ENCODE data around the gene VGF.
A peak's percentile ranks its signal among the peaks of the same experiment; 100 is the strongest.
"Not testable (repeated sequence)": the region's sequence is repeated elsewhere in the genome, so short reads cannot be mapped to it uniquely, and the experiment has no call there.

The VGF gene

DNA sequence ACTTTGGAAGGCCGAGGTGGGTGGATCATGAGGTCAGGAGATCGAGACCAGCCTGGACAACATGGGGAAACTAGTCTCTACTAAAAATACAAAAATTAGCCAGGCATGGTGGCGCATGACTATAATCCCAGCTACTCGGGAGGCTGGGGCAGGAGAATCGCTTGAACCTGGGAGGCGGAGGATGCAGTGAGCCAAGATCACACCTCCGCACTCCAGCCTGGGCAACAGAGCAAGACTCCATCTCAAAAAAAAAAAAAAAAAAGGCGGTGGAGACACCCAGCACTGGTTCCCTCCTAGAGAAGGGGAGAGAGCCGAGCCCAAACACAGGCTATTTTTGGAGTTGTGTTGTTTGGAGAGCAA is 43.8 kb downstream of the VGF start:
- not testable (repeated sequence) for H3K36me3 ChIP-seq (ENCODE audit: control insufficient read depth, insufficient read depth, low read length); H3K27me3 ChIP-seq (ENCODE audit: insufficient read depth, low read length, poor library complexity); H3K9ac ChIP-seq (ENCODE audit: low read length); H3K23ac ChIP-seq (ENCODE audit: low read length); H3K4ac ChIP-seq (ENCODE audit: low read depth, low read length); H2BK15ac ChIP-seq (replicated peaks; ENCODE audit: low read depth); H4K5ac ChIP-seq (ENCODE audit: low read length); H2AK5ac ChIP-seq (ENCODE audit: low read length); H3K4me1 ChIP-seq (ENCODE audit: control insufficient read depth, low read depth, low read length); H3K4me2 ChIP-seq (ENCODE audit: low read length); H3K4me3 ChIP-seq (ENCODE audit: low read length); H2BK120ac ChIP-seq (ENCODE audit: low read depth, low read length); H3K79me1 ChIP-seq (ENCODE audit: low read length); H2BK5ac ChIP-seq (ENCODE audit: low read length); H4K8ac ChIP-seq (ENCODE audit: low read depth, low read length); H3K79me2 ChIP-seq (ENCODE audit: control insufficient read depth, insufficient read depth, low read length); DNase-seq
- Histone ChIP-seq H3K56ac (ENCODE audit: low read length) (peak overlapping the region; percentile 34), H3K27ac (ENCODE audit: low read depth, low read length) (peak overlapping the region; percentile 61), H3K18ac (ENCODE audit: low read length) (peak overlapping the region; percentile 52)
- no CpG with 5 or more reads among the region's 9 CpGs for WGBS (ENCODE audit: extremely low coverage, insufficient coverage, low lambda C conversion rate)

DNA sequence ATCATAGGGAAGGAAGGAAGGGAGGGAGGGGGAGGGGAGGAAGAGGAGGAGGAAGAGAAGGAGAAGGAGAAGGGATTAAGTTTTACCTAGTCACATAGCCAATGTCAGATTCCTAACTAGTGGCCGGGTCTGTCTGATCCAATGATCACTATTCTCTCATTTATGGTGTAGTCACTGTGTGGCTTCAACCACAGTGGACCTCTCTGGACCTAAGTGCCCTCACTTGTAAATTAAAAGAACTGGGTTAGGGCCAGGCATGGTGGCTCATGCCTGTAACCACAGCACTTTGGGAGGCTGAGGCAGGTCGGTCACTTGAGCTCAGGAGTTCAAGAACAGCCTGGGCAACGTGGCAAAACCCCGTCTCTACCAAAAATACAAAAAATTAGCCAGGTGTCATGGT is 45.1 kb downstream of the VGF start:
- H2AK5ac ChIP-seq (ENCODE audit: low read length) = no peak overlapping the region
- no peak overlapping the region for H3K4ac ChIP-seq (ENCODE audit: low read depth, low read length)
- no peak overlapping the region for H3K56ac ChIP-seq (ENCODE audit: low read length)
- no peak for DNase-seq
- H3K18ac ChIP-seq (ENCODE audit: low read length) = peak overlapping the region; percentile 22
- H3K4me3 ChIP-seq (ENCODE audit: low read length) = no peak overlapping the region
- no peak overlapping the region for H3K27ac ChIP-seq (ENCODE audit: low read depth, low read length)
- no peaks in the 10 kb centered on the region for H3K36me3 ChIP-seq (ENCODE audit: control insufficient read depth, insufficient read depth, low read length)
- H3K79me1 ChIP-seq (ENCODE audit: low read length) = no peaks in the 10 kb centered on the region
- H4K5ac ChIP-seq (ENCODE audit: low read length) = no peak overlapping the region
- H3K9ac ChIP-seq (ENCODE audit: low read length) = no peak overlapping the region
- H3K79me2 ChIP-seq (ENCODE audit: control insufficient read depth, insufficient read depth, low read length) = no peaks in the 10 kb centered on the region
- H2BK15ac ChIP-seq (replicated peaks; ENCODE audit: low read depth) = no peak overlapping the region
- no peaks in the 10 kb centered on the region for H3K27me3 ChIP-seq (ENCODE audit: insufficient read depth, low read length, poor library complexity)
- H3K4me1 ChIP-seq (ENCODE audit: control insufficient read depth, low read depth, low read length) = peaks cover 4% of the 10 kb centered on the region
- no peak overlapping the region for H2BK120ac ChIP-seq (ENCODE audit: low read depth, low read length)
- no peak overlapping the region for H2BK5ac ChIP-seq (ENCODE audit: low read length)
- no peak overlapping the region for H3K23ac ChIP-seq (ENCODE audit: low read length)
- WGBS (ENCODE audit: extremely low coverage, insufficient coverage, low lambda C conversion rate) = no CpG with 5 or more reads among the region's 4 CpGs
- no peak overlapping the region for H3K4me2 ChIP-seq (ENCODE audit: low read length)
- no peak overlapping the region for H4K8ac ChIP-seq (ENCODE audit: low read depth, low read length)

DNA sequence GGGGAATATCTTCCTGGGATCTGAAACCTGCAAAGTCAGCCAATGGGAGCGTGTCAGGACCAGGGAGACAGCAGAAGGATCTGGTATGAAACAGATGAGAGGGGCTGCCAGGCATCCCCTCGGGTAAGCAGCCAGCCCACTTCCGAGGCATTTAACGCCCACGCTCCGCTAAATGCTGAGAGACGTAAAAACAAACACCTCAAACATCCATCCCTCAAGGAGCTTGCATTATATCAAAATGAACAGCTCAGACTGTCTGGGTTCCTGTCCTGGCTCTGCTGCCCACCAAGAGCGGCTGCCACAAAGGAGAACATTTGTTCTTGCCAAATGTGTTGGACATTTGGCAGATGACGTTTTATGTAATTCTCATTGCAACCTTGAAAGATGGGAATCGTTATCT is 45.5 kb downstream of the VGF start:
- Histone ChIP-seq H2BK15ac (replicated peaks; ENCODE audit: low read depth) (no peak overlapping the region), H3K36me3 (ENCODE audit: control insufficient read depth, insufficient read depth, low read length) (no peaks in the 10 kb centered on the region), H3K27ac (ENCODE audit: low read depth, low read length) (no peak overlapping the region), H3K9ac (ENCODE audit: low read length) (no peak overlapping the region), H4K5ac (ENCODE audit: low read length) (no peak overlapping the region), H3K4me2 (ENCODE audit: low read length) (no peak overlapping the region), H2BK120ac (ENCODE audit: low read depth, low read length) (no peak overlapping the region), H3K4ac (ENCODE audit: low read depth, low read length) (no peak overlapping the region), H3K23ac (ENCODE audit: low read length) (no peak overlapping the region), H4K8ac (ENCODE audit: low read depth, low read length) (no peak overlapping the region), H3K79me1 (ENCODE audit: low read length) (no peaks in the 10 kb centered on the region), H3K79me2 (ENCODE audit: control insufficient read depth, insufficient read depth, low read length) (no peaks in the 10 kb centered on the region), H2AK5ac (ENCODE audit: low read length) (no peak overlapping the region), H3K4me1 (ENCODE audit: control insufficient read depth, low read depth, low read length) (peaks cover 4% of the 10 kb centered on the region), H2BK5ac (ENCODE audit: low read length) (no peak overlapping the region), H3K27me3 (ENCODE audit: insufficient read depth, low read length, poor library complexity) (no peaks in the 10 kb centered on the region), H3K18ac (ENCODE audit: low read length) (no peak overlapping the region), H3K4me3 (ENCODE audit: low read length) (no peak overlapping the region), H3K56ac (ENCODE audit: low read length) (no peak overlapping the region)
- no peak for DNase-seq
- no CpG with 5 or more reads among the region's 10 CpGs for WGBS (ENCODE audit: extremely low coverage, insufficient coverage, low lambda C conversion rate)

- H2AK5ac ChIP-seq (ENCODE audit: low read length) = no peak overlapping the region
- no peak overlapping the region for H3K56ac ChIP-seq (ENCODE audit: low read length)
- H3K4ac ChIP-seq (ENCODE audit: low read depth, low read length) = no peak overlapping the region
- no peaks in the 10 kb centered on the region for H3K36me3 ChIP-seq (ENCODE audit: control insufficient read depth, insufficient read depth, low read length)
- no peak overlapping the region for H2BK15ac ChIP-seq (replicated peaks; ENCODE audit: low read depth)
- no peak overlapping the region for H3K9ac ChIP-seq (ENCODE audit: low read length)
- H3K4me2 ChIP-seq (ENCODE audit: low read length) = no peak overlapping the region
- no peak overlapping the region for H3K23ac ChIP-seq (ENCODE audit: low read length)
- no peaks in the 10 kb centered on the region for H3K79me1 ChIP-seq (ENCODE audit: low read length)
- WGBS (ENCODE audit: extremely low coverage, insufficient coverage, low lambda C conversion rate) = no CpG with 5 or more reads among the region's 3 CpGs
- DNase-seq = no peak
- no peaks in the 10 kb centered on the region for H3K27me3 ChIP-seq (ENCODE audit: insufficient read depth, low read length, poor library complexity)
- H2BK120ac ChIP-seq (ENCODE audit: low read depth, low read length) = no peak overlapping the region
- H3K18ac ChIP-seq (ENCODE audit: low read length) = no peak overlapping the region
- H4K5ac ChIP-seq (ENCODE audit: low read length) = no peak overlapping the region
- H3K79me2 ChIP-seq (ENCODE audit: control insufficient read depth, insufficient read depth, low read length) = no peaks in the 10 kb centered on the region
- H4K8ac ChIP-seq (ENCODE audit: low read depth, low read length) = no peak overlapping the region
- no peak overlapping the region for H2BK5ac ChIP-seq (ENCODE audit: low read length)
- H3K27ac ChIP-seq (ENCODE audit: low read depth, low read length) = no peak overlapping the region
- H3K4me1 ChIP-seq (ENCODE audit: control insufficient read depth, low read depth, low read length) = peaks cover 4% of the 10 kb centered on the region
- no peak overlapping the region for H3K4me3 ChIP-seq (ENCODE audit: low read length)
Observed at GRCh38 chr7:101118856-101119255, 46.5 kb downstream of the VGF start.

DNA sequence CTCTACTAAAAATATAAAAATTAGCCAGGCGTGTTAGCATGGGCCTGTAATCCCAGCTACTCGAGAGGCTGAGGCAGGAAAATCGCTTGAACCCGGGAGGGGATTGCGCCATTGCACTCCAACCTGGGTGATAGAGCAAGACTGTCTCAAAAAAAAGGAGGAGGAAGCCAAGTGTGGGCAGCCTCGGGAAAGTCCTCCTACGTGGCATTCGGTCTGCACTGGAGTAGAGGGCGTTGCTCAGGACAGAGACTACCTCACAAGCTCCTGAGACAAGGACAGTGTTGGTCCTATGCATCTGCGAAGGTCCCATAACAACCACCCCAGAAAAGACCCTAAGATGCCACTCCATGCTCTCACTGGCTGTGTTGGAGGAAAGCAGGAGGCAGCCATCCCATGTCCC is 48.5 kb downstream of the VGF start:
- DNase-seq = no peak
- H3K27ac ChIP-seq (ENCODE audit: low read depth, low read length) = no peak overlapping the region
- H2BK5ac ChIP-seq (ENCODE audit: low read length) = no peak overlapping the region
- H3K9ac ChIP-seq (ENCODE audit: low read length) = no peak overlapping the region
- H3K4me3 ChIP-seq (ENCODE audit: low read length) = no peak overlapping the region
- no peak overlapping the region for H4K5ac ChIP-seq (ENCODE audit: low read length)
- H4K8ac ChIP-seq (ENCODE audit: low read depth, low read length) = no peak overlapping the region
- H3K27me3 ChIP-seq (ENCODE audit: insufficient read depth, low read length, poor library complexity) = no peaks in the 10 kb centered on the region
- no peak overlapping the region for H3K4me2 ChIP-seq (ENCODE audit: low read length)
- H3K79me2 ChIP-seq (ENCODE audit: control insufficient read depth, insufficient read depth, low read length) = no peaks in the 10 kb centered on the region
- H2BK120ac ChIP-seq (ENCODE audit: low read depth, low read length) = no peak overlapping the region
- no peaks in the 10 kb centered on the region for H3K4me1 ChIP-seq (ENCODE audit: control insufficient read depth, low read depth, low read length)
- no peak overlapping the region for H3K23ac ChIP-seq (ENCODE audit: low read length)
- no peak overlapping the region for H2BK15ac ChIP-seq (replicated peaks; ENCODE audit: low read depth)
- H2AK5ac ChIP-seq (ENCODE audit: low read length) = no peak overlapping the region
- no peaks in the 10 kb centered on the region for H3K79me1 ChIP-seq (ENCODE audit: low read length)
- H3K36me3 ChIP-seq (ENCODE audit: control insufficient read depth, insufficient read depth, low read length) = no peaks in the 10 kb centered on the region
- H3K18ac ChIP-seq (ENCODE audit: low read length) = no peak overlapping the region
- no peak overlapping the region for H3K4ac ChIP-seq (ENCODE audit: low read depth, low read length)
- peak overlapping the region; percentile 44 for H3K56ac ChIP-seq (ENCODE audit: low read length)
- WGBS (ENCODE audit: extremely low coverage, insufficient coverage, low lambda C conversion rate) = no CpG with 5 or more reads among the region's 10 CpGs

- Histone ChIP-seq H3K18ac (ENCODE audit: low read length) (no peak overlapping the region), H3K4ac (ENCODE audit: low read depth, low read length) (no peak overlapping the region), H3K23ac (ENCODE audit: low read length) (no peak overlapping the region), H3K4me1 (ENCODE audit: control insufficient read depth, low read depth, low read length) (no peaks in the 10 kb centered on the region), H2BK15ac (replicated peaks; ENCODE audit: low read depth) (no peak overlapping the region), H3K27ac (ENCODE audit: low read depth, low read length) (no peak overlapping the region), H2BK120ac (ENCODE audit: low read depth, low read length) (no peak overlapping the region), H3K27me3 (ENCODE audit: insufficient read depth, low read length, poor library complexity) (no peaks in the 10 kb centered on the region), H2AK5ac (ENCODE audit: low read length) (no peak overlapping the region), H3K56ac (ENCODE audit: low read length) (no peak overlapping the region), H4K5ac (ENCODE audit: low read length) (no peak overlapping the region), H3K4me2 (ENCODE audit: low read length) (no peak overlapping the region), H3K4me3 (ENCODE audit: low read length) (no peak overlapping the region), H2BK5ac (ENCODE audit: low read length) (no peak overlapping the region), H3K9ac (ENCODE audit: low read length) (no peak overlapping the region), H3K79me1 (ENCODE audit: low read length) (no peaks in the 10 kb centered on the region), H3K36me3 (ENCODE audit: control insufficient read depth, insufficient read depth, low read length) (no peaks in the 10 kb centered on the region), H4K8ac (ENCODE audit: low read depth, low read length) (no peak overlapping the region), H3K79me2 (ENCODE audit: control insufficient read depth, insufficient read depth, low read length) (no peaks in the 10 kb centered on the region)
- no CpG with 5 or more reads among the region's 3 CpGs for WGBS (ENCODE audit: extremely low coverage, insufficient coverage, low lambda C conversion rate)
- no peak for DNase-seq
Observed at GRCh38 chr7:101115215-101115614, 50.2 kb downstream of the VGF start.

All from mesendoderm (in vitro differentiated cells).